AG04449 (cell line): ENCODE results near the gene MARF1.
"Not testable (repeated sequence)": the region's sequence is repeated elsewhere in the genome, so short reads cannot be mapped to it uniquely, and the experiment has no call there.

ENCODE experiments used
- CTCF ChIA-PET: fragments of 350-600 bp; formaldehyde crosslinking; extraction: SDS; loops from one replicate; lab custom pipeline; 2021; ENCODE audit warnings: antibody characterized with exemption; lab: Yijun Ruan, JAX
- POLR2A ChIA-PET: fragments of 400-600, 350-600 bp; formaldehyde crosslinking; extraction: SDS; loops from one replicate; lab custom pipeline; 2020; ENCODE audit warnings: antibody characterized with exemption, inconsistent platforms; lab: Yijun Ruan, JAX
- DNase-seq: peaks from one replicate; pipeline ENCODE4 v3.0.0-alpha.2; 2010; ENCODE audit warnings: low read depth, low spot score
- H3K4me3 ChIP-seq: 2 replicates; pipeline ENCODE4 v1.5.1; 2011; ENCODE audit warnings: low read depth, mild to moderate bottlenecking, control low read depth, low read length
- CTCF ChIP-seq: IDR thresholded peaks from one replicate; pipeline ENCODE4 v1.5.1; 2011; ENCODE audit warnings: mild to moderate bottlenecking, moderate library complexity, low read length, control low read depth, inconsistent platforms; ENCODE audit not compliant: insufficient read depth; ENCODE audit errors: missing control alignments

The MARF1 gene

GRCh38 chr16:15682105-15682570 is 39.2 kb upstream of the MARF1 start:
- H3K4me3 ChIP-seq, result no peak overlapping the region
- ChIA-PET POLR2A (no interaction called here), CTCF (interaction anchor here (0.6 to 2.5 kb wide), 12 partner anchors 9 to 256 kb away, joined by 3 to 15 read pairs (median 4); no protein-coding TSS in a partner anchor)
- DNase-seq, result no peak
- TF ChIP-seq CTCF, result peak; percentile 49

GRCh38 chr16:15677447-15677846 is 34.5 kb upstream of the MARF1 start:
- no peak for TF ChIP-seq CTCF
- DNase-seq, result no peak
- CTCF ChIA-PET, result interaction anchor here (1.0 to 1.4 kb wide), 2 partner anchors 9 to 26 kb away, joined by 3 read pairs; no protein-coding TSS in a partner anchor
- POLR2A ChIA-PET, result no interaction called here
- no peak overlapping the region for H3K4me3 ChIP-seq

GRCh38 chr16:15676506-15676905 is 33.6 kb upstream of the MARF1 start:
- DNase-seq, result no peak
- POLR2A ChIA-PET, result no interaction called here
- CTCF ChIA-PET, result interaction anchor here (1.0 to 1.4 kb wide), 2 partner anchors 10 to 27 kb away, joined by 3 read pairs; no protein-coding TSS in a partner anchor
- no peak for TF ChIP-seq CTCF
- no peak overlapping the region for H3K4me3 ChIP-seq

- TF ChIP-seq CTCF, result no peak
- DNase-seq, result no peak
- H3K4me3 ChIP-seq, result no peak overlapping the region
- CTCF ChIA-PET, result interaction anchor here (1.0 kb wide), 1 partner anchor 10 kb away, joined by 3 read pairs; no protein-coding TSS in a partner anchor
- POLR2A ChIA-PET, result no interaction called here
These were observed 31.6 kb upstream of the MARF1 start for GRCh38 chr16:15674571-15674970.

- peak; percentile 90 for DNase-seq
- peak overlapping the region; percentile 26 for H3K4me3 ChIP-seq
- POLR2A ChIA-PET, result interaction anchor here (0.6 kb wide), 1 partner anchor 13 kb away, joined by 3 read pairs; no protein-coding TSS in a partner anchor
- CTCF ChIA-PET, result interaction anchor here (1.0 to 2.0 kb wide), 4 partner anchors 9 to 248 kb away, joined by 4 to 6 read pairs (median 5); no protein-coding TSS in a partner anchor
- no peak for TF ChIP-seq CTCF
These were observed 29.7 kb upstream of the MARF1 start for GRCh38 chr16:15672514-15673167.

GRCh38 chr16:15672127-15672513 is 29.2 kb upstream of the MARF1 start:
- not testable (repeated sequence) for H3K4me3 ChIP-seq, DNase-seq
- CTCF ChIA-PET, result interaction anchor here (1.3 to 2.0 kb wide), 3 partner anchors 10 to 247 kb away, joined by 5 to 6 read pairs (median 5); no protein-coding TSS in a partner anchor
- POLR2A ChIA-PET, result interaction anchor here (0.6 kb wide), 1 partner anchor 12 kb away, joined by 3 read pairs; no protein-coding TSS in a partner anchor
